Activated naive CD4-positive, alpha-beta T cell treated with anti-CD3 and anti-CD28 coated beads for 36 hours (primary cell): ENCODE measurements around the gene PQBP1. TPM values are rescaled to one million over a fixed set of nuclear protein-coding genes. Genes with fewer than 3 reads are reported as not detected.

Experiments used
- CTCF ChIA-PET: fragments of 350-600 bp; sonication (Branson Sonifier 250); formaldehyde crosslinking; loops from one replicate; lab custom pipeline; 2021; ENCODE audit warnings: antibody characterized with exemption; lab: Charles Lee
- DNase-seq: peaks from one replicate; pipeline ENCODE4 v3.0.0-alpha.2; 2020
- H3K27ac Mint-ChIP-seq: one replicate; pipeline ENCODE4 v1.8.0; 2021; ENCODE audit warnings: mild to moderate bottlenecking, mixed read lengths
- H3K27me3 Mint-ChIP-seq: one replicate; pipeline ENCODE4 v1.8.0; 2021; ENCODE audit warnings: low read depth, mixed read lengths
- H3K36me3 Mint-ChIP-seq: one replicate; pipeline ENCODE4 v1.8.0; 2021; ENCODE audit warnings: low read depth, mixed read lengths
- H3K4me1 Mint-ChIP-seq: one replicate; pipeline ENCODE4 v1.8.0; 2021; ENCODE audit warnings: low read depth, mixed read lengths
- H3K4me3 Mint-ChIP-seq: one replicate; pipeline ENCODE4 v1.8.0; 2021; ENCODE audit warnings: mild to moderate bottlenecking, moderate library complexity, mixed read lengths
- H3K9me3 Mint-ChIP-seq: one replicate; pipeline ENCODE4 v1.8.0; 2021; ENCODE audit warnings: mixed read lengths
- intact Hi-C: fragments of 100-400 bp; cut with micrococcal nuclease; formaldehyde crosslinking; loops from one replicate; pipeline ENCODE4 v1.15.1; 2023
- total RNA-seq, 2 experiments: library from RNA; stranded (reverse); gene quantifications; one replicate each; pipeline ENCODE4 v1.2.3, GENCODE V29; 2021

PQBP1 gene
- total RNA-seq, 2 experiments from 2014 or later: 86.8 to 94.5 TPM

GRCh38 chrX:48890296-48890925 lies 7.3 kb upstream of the PQBP1 start:
- peak overlapping the region; percentile 55 for H3K27ac Mint-ChIP-seq
- H3K4me1 Mint-ChIP-seq: peaks cover 20% of the 10 kb centered on the region
- H3K9me3 Mint-ChIP-seq: no peaks in the 10 kb centered on the region
- intact Hi-C loops: loop anchor here (2.0 to 5.0 kb wide), 2 partner anchors 88 to 258 kb away; partner anchors contain the start of gene HDAC6
- no peaks in the 10 kb centered on the region for H3K27me3 Mint-ChIP-seq
- no peak for DNase-seq
- H3K36me3 Mint-ChIP-seq: peaks cover 2% of the 10 kb centered on the region
- CTCF ChIA-PET: interaction anchor here (1.3 to 1.9 kb wide), 2 partner anchors 22 to 52 kb away, joined by 3 to 6 read pairs; no protein-coding TSS in a partner anchor
- peak overlapping the region; percentile 80 for H3K4me3 Mint-ChIP-seq

GRCh38 chrX:48890934-48891401 lies 6.8 kb upstream of the PQBP1 start:
- Mint-ChIP-seq H3K9me3 (no peaks in the 10 kb centered on the region), H3K27ac (peak overlapping the region; percentile 55), H3K36me3 (peaks cover 3% of the 10 kb centered on the region), H3K4me3 (peak overlapping the region; percentile 80), H3K4me1 (peaks cover 21% of the 10 kb centered on the region), H3K27me3 (no peaks in the 10 kb centered on the region)
- intact Hi-C loops: loop anchor here (1.0 to 5.0 kb wide), 6 partner anchors 21 to 259 kb away; partner anchors contain the start of gene HDAC6
- DNase-seq: no peak
- CTCF ChIA-PET: interaction anchor here (0.6 to 3.0 kb wide), 5 partner anchors 21 to 153 kb away, joined by 3 to 15 read pairs (median 5); partner anchors contain the start of gene TFE3

DNA sequence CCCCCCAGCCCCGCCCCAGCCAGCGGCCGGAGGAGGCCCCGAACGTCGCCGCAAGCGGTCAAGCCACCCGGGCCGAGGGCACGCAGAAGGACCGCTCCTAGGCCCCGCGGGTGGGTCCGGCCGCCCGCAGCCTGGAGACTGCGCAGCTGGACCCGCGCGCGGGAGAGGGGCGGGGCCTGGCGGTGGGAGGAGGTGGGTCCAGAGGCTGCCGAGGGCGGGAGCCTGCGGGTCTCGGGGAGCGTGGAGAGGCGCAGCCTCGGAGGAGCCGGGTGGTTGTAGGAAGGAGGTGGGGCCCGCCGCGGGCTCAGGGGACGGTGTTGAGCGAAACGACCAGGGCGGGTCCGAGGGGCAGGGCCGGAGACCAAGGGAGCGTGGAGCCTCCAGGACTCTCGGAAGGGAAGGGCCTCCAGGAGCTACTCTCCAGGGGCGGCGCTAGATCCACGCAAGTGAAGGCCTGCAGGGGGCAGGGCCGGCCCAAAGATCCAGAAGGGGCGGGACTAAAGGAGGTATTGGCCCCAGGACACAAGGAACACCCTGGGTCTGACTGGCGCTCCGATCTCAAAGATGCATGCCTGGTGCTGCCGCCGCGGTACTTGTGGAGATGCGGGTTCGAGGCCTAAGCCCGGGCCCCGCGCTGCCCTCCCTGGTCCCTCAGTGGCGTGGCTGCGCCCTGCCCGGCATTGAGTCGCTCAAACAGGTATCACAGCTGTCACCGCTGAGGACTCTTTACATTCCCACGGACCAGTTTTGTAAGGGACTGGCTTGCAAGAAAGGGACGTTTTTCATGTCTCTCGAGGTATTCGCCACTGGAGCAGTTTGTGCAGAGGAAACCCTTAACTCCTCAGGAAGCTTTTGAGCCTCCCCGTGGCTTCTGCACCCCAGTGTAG lies 6.1 kb upstream of the PQBP1 start:
- H3K9me3 Mint-ChIP-seq: no peaks in the 10 kb centered on the region
- peak; percentile 85 for DNase-seq
- CTCF ChIA-PET: interaction anchor here (0.6 to 3.0 kb wide), 7 partner anchors 21 to 244 kb away, joined by 3 to 15 read pairs (median 5); partner anchors contain the start of gene TFE3
- no peaks in the 10 kb centered on the region for H3K27me3 Mint-ChIP-seq
- H3K4me3 Mint-ChIP-seq: peak overlapping the region; percentile 80
- H3K27ac Mint-ChIP-seq: peak overlapping the region; percentile 76
- peaks cover 25% of the 10 kb centered on the region for H3K4me1 Mint-ChIP-seq
- H3K36me3 Mint-ChIP-seq: peaks cover 3% of the 10 kb centered on the region
- intact Hi-C loops: loop anchor here (1.0 to 5.0 kb wide), 6 partner anchors 21 to 259 kb away; partner anchors contain the start of gene HDAC6

- H3K9me3 Mint-ChIP-seq: no peaks in the 10 kb centered on the region
- H3K4me1 Mint-ChIP-seq: peaks cover 29% of the 10 kb centered on the region
- CTCF ChIA-PET: interaction anchor here (0.8 to 3.0 kb wide), 2 partner anchors 53 to 145 kb away, joined by 3 to 15 read pairs; no protein-coding TSS in a partner anchor
- no peaks in the 10 kb centered on the region for H3K27me3 Mint-ChIP-seq
- no peak overlapping the region for H3K4me3 Mint-ChIP-seq
- no peak overlapping the region for H3K27ac Mint-ChIP-seq
- no peak for DNase-seq
- H3K36me3 Mint-ChIP-seq: peaks cover 4% of the 10 kb centered on the region
- intact Hi-C loops: loop anchor here (5.0 kb wide), 1 partner anchor 261 kb away; no protein-coding TSS in a partner anchor
Measured at GRCh38 chrX:48892896-48893295, 4.8 kb upstream of the PQBP1 start.

GRCh38 chrX:48893556-48894348 lies 4.0 kb upstream of the PQBP1 start:
- CTCF ChIA-PET: interaction anchor here (0.6 to 3.0 kb wide), 3 partner anchors 53 to 144 kb away, joined by 3 to 15 read pairs (median 3); no protein-coding TSS in a partner anchor
- Mint-ChIP-seq H3K27ac (no peak overlapping the region), H3K4me3 (no peak overlapping the region), H3K27me3 (no peaks in the 10 kb centered on the region), H3K36me3 (peaks cover 6% of the 10 kb centered on the region), H3K4me1 (peaks cover 31% of the 10 kb centered on the region), H3K9me3 (no peaks in the 10 kb centered on the region)
- DNase-seq: no peak
- intact Hi-C loops: loop anchor here (5.0 kb wide), 1 partner anchor 261 kb away; no protein-coding TSS in a partner anchor

DNA sequence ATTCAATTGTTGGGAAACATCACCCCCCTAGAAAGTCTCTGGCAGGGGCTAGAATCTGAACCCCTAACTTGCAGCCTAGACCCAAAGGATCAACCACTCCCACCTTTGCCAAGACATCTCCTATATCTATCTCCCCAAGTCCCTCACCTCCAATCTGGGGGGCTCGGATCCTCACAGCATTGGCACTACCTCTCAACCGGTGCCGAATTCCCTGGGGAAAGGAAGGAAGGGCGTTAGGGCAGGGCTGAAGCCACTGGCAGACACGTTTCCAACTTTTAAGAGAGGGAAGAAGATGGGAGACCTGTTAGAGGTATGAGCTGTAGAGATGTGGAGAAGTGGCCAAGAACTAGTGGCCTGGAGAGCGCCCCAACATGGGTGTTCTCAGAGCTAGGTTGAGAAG lies 2.8 kb upstream of the PQBP1 start:
- peaks cover 34% of the 10 kb centered on the region for H3K4me1 Mint-ChIP-seq
- intact Hi-C loops: loop anchor here (5.0 kb wide), 3 partner anchors 107 to 263 kb away; partner anchors contain the start of genes GRIPAP1 and SUV39H1
- CTCF ChIA-PET: no interaction called here
- DNase-seq: no peak
- H3K9me3 Mint-ChIP-seq: no peaks in the 10 kb centered on the region
- H3K4me3 Mint-ChIP-seq: peak overlapping the region; percentile 29
- peaks cover 6% of the 10 kb centered on the region for H3K36me3 Mint-ChIP-seq
- peak overlapping the region; percentile 30 for H3K27ac Mint-ChIP-seq
- H3K27me3 Mint-ChIP-seq: no peaks in the 10 kb centered on the region

GRCh38 chrX:48896611-48897011 lies 1.1 kb upstream of the PQBP1 start:
- Mint-ChIP-seq H3K9me3 (no peaks in the 10 kb centered on the region), H3K4me1 (peaks cover 29% of the 10 kb centered on the region)

DNA sequence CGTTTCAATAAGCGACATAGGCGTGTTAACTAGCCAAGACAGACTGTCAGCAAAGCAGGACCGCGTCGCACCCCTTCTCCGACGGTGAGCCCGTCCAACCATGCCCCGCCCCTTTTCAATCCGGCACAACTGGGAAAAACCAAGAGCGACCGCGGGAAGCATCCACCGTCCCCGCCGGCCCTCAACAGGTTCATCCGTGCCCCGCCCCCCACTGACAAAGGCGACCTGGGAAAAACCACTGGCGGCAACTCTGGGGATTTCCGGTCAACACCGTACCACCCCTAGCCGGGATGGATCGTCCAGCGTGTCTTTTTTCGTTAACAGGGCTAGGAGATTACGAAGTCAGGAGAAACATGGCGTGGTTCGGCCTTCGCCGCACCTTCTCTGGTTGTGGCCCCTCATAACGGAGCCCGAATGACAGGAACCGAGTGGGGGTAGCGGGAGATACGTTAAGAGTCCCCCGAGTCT lies 539 bp upstream of the PQBP1 start:
- CTCF ChIA-PET: interaction anchor here (0.9 to 1.0 kb wide), 2 partner anchors 19 to 40 kb away, joined by 3 to 4 read pairs; no protein-coding TSS in a partner anchor
- Mint-ChIP-seq H3K9me3 (no peaks in the 10 kb centered on the region), H3K36me3 (peaks cover 10% of the 10 kb centered on the region), H3K4me1 (peaks cover 25% of the 10 kb centered on the region), H3K4me3 (peak overlapping the region; percentile 81), H3K27ac (peak overlapping the region; percentile 94), H3K27me3 (no peaks in the 10 kb centered on the region)
- intact Hi-C loops: loop anchor here (1.0 to 5.0 kb wide), 7 partner anchors 22 to 270 kb away; partner anchors contain the start of genes GRIPAP1, HDAC6, PIM2 and SUV39H1
- DNase-seq: peak; percentile 75

More at GRCh38 chrX:48896611-48897011, 1.1 kb upstream of the PQBP1 start:
- CTCF ChIA-PET: interaction anchor here (0.6 to 1.0 kb wide), 2 partner anchors 41 to 205 kb away, joined by 3 read pairs; no protein-coding TSS in a partner anchor
- H3K27ac Mint-ChIP-seq: peak overlapping the region; percentile 94
- intact Hi-C loops: loop anchor here (1.0 to 5.0 kb wide), 7 partner anchors 23 to 270 kb away; partner anchors contain the start of genes GRIPAP1, HDAC6, PIM2 and SUV39H1
- DNase-seq: no peak
- peaks cover 6% of the 10 kb centered on the region for H3K36me3 Mint-ChIP-seq
- peak overlapping the region; percentile 81 for H3K4me3 Mint-ChIP-seq
- H3K27me3 Mint-ChIP-seq: no peaks in the 10 kb centered on the region

- intact Hi-C loops: loop anchor here (5.0 kb wide), 2 partner anchors 103 to 202 kb away; partner anchors contain the start of genes GRIPAP1 and SUV39H1
- Mint-ChIP-seq H3K27ac (no peak overlapping the region), H3K4me1 (peaks cover 22% of the 10 kb centered on the region), H3K36me3 (peaks cover 10% of the 10 kb centered on the region), H3K27me3 (no peaks in the 10 kb centered on the region), H3K9me3 (no peaks in the 10 kb centered on the region), H3K4me3 (peak overlapping the region; percentile 27)
- CTCF ChIA-PET: interaction anchor here (0.7 kb wide), 1 partner anchor 59 kb away, joined by 3 read pairs; no protein-coding TSS in a partner anchor
- no peak for DNase-seq
Measured at GRCh38 chrX:48899078-48899410, 1.3 kb downstream of the PQBP1 start.

- DNase-seq: no peak
- no peak overlapping the region for H3K27ac Mint-ChIP-seq
- CTCF ChIA-PET: no interaction called here
- no peaks in the 10 kb centered on the region for H3K9me3 Mint-ChIP-seq
- H3K4me3 Mint-ChIP-seq: no peak overlapping the region
- H3K27me3 Mint-ChIP-seq: no peaks in the 10 kb centered on the region
- peaks cover 15% of the 10 kb centered on the region for H3K4me1 Mint-ChIP-seq
- intact Hi-C loops: no loop called here
- peaks cover 7% of the 10 kb centered on the region for H3K36me3 Mint-ChIP-seq
Measured at GRCh38 chrX:48901069-48901468, 3.3 kb downstream of the PQBP1 start.

GRCh38 chrX:48902135-48902534 lies 4.4 kb downstream of the PQBP1 start:
- Mint-ChIP-seq H3K27me3 (no peaks in the 10 kb centered on the region), H3K9me3 (no peaks in the 10 kb centered on the region), H3K4me1 (peaks cover 7% of the 10 kb centered on the region), H3K36me3 (peaks cover 7% of the 10 kb centered on the region), H3K27ac (no peak overlapping the region), H3K4me3 (no peak overlapping the region)
- no peak for DNase-seq
- intact Hi-C loops: no loop called here
- CTCF ChIA-PET: no interaction called here
